OCI-LY1 (cell line): ENCODE measurements around the gene FHIT.

Experiments used
- H2AFZ ChIP-seq: fragments of 200-600 bp; sonication (generic), shearing (Covaris generic); 2 replicates; pipeline ENCODE4 v1.6.0; 2014; ENCODE audit warnings: antibody characterized with exemption, mild to moderate bottlenecking, low read length
- H3F3A ChIP-seq: fragments of 200-600 bp; sonication (generic), shearing (Covaris generic); 2 replicates; pipeline ENCODE4 v1.6.0; 2014; ENCODE audit warnings: mild to moderate bottlenecking, antibody characterized with exemption, low read length, moderate library complexity; ENCODE audit not compliant: insufficient read depth
- H3K27ac ChIP-seq: fragments of 200-600 bp; sonication (generic); 2 replicates; pipeline ENCODE4 v1.5.1; 2014; ENCODE audit warnings: low read length, mixed run types, mild to moderate bottlenecking, low read depth; ENCODE audit not compliant: poor library complexity, severe bottlenecking
- H3K27me3 ChIP-seq: fragments of 200-600 bp; sonication (generic); 2 replicates; pipeline ENCODE4 v1.6.0; 2014; ENCODE audit warnings: antibody characterized with exemption, mild to moderate bottlenecking, low read length, moderate library complexity; ENCODE audit not compliant: insufficient read depth
- H3K36me3 ChIP-seq: fragments of 200-600 bp; sonication (generic); 2 replicates; pipeline ENCODE4 v1.6.1; 2014; ENCODE audit warnings: mild to moderate bottlenecking, antibody characterized with exemption, low read length, moderate library complexity, mixed read lengths; ENCODE audit not compliant: insufficient read depth
- H3K4me1 ChIP-seq: fragments of 200-600 bp; sonication (generic); 2 replicates; pipeline ENCODE4 v1.5.1; 2014; ENCODE audit warnings: mild to moderate bottlenecking, low read length, moderate library complexity; ENCODE audit not compliant: insufficient read depth, severe bottlenecking
- H3K4me2 ChIP-seq: fragments of 200-600 bp; sonication (generic), shearing (Covaris generic); 2 replicates; pipeline ENCODE4 v1.6.1; 2014; ENCODE audit warnings: low read length
- H3K4me3 ChIP-seq: fragments of 200-600 bp; sonication (generic); 2 replicates; pipeline ENCODE4 v1.5.1; 2014; ENCODE audit warnings: low read length, low read depth, mild to moderate bottlenecking, mixed read lengths; ENCODE audit not compliant: poor library complexity, severe bottlenecking
- H3K79me2 ChIP-seq: fragments of 200-600 bp; shearing (Covaris generic); 2 replicates; pipeline ENCODE4 v1.6.1; 2016; ENCODE audit warnings: mixed run types, low read length, mixed read lengths; ENCODE audit not compliant: insufficient read depth
- H3K9ac ChIP-seq: fragments of 200-600 bp; sonication (generic), shearing (Covaris generic); 2 replicates; pipeline ENCODE4 v1.6.1; 2014; ENCODE audit warnings: mild to moderate bottlenecking, low read length, mixed read lengths
- H3K9me2 ChIP-seq: fragments of 200-600 bp; sonication (generic), shearing (Covaris generic); 2 replicates; pipeline ENCODE4 v1.6.1; 2014; ENCODE audit warnings: low read depth, mild to moderate bottlenecking, low read length, mixed read lengths
- H3K9me3 ChIP-seq: fragments of 200-600 bp; shearing (Covaris generic); 2 replicates; pipeline ENCODE4 v1.6.1; 2014; ENCODE audit warnings: low read length, mixed read lengths
- H4K20me1 ChIP-seq: fragments of 200-600 bp; sonication (generic), shearing (Covaris generic); 2 replicates; pipeline ENCODE4 v1.6.0; 2016; ENCODE audit warnings: mild to moderate bottlenecking, low read length; ENCODE audit not compliant: insufficient read depth
- CTCF ChIP-seq: fragments of 200-600 bp; sonication (generic), shearing (Covaris generic); IDR thresholded peaks from 2 replicates; pipeline ENCODE4 v1.5.1; 2017; ENCODE audit warnings: mild to moderate bottlenecking, antibody characterized with exemption, low read length, moderate library complexity, mixed read lengths
- EZH2 ChIP-seq: fragments of 200-600 bp; sonication (generic), shearing (Covaris generic); IDR thresholded peaks from 2 replicates; pipeline ENCODE4 v1.8.0; 2017; ENCODE audit warnings: borderline replicate concordance, mixed run types, mild to moderate bottlenecking, antibody characterized with exemption, low read length, moderate library complexity, mixed read lengths

Gene FHIT

GRCh38 chr3:59890639-59891038 is 1360.6 kb downstream of the FHIT start:
- Histone ChIP-seq H3F3A (no peaks in the 10 kb centered on the region), H3K4me2 (no peak overlapping the region), H3K36me3 (no peaks in the 10 kb centered on the region), H3K4me1 (no peaks in the 10 kb centered on the region), H3K9ac (no peak overlapping the region), H2AFZ (no peak overlapping the region), H3K79me2 (no peaks in the 10 kb centered on the region), H3K9me3 (no peaks in the 10 kb centered on the region), H3K9me2 (no peaks in the 10 kb centered on the region), H4K20me1 (no peaks in the 10 kb centered on the region), H3K4me3 (no peak overlapping the region), H3K27me3 (no peaks in the 10 kb centered on the region), H3K27ac (no peak overlapping the region)
- TF ChIP-seq CTCF, result no peak
- no peak for TF ChIP-seq EZH2

GRCh38 chr3:59886790-59887189 is 1364.5 kb downstream of the FHIT start:
- Histone ChIP-seq H3K36me3 (no peaks in the 10 kb centered on the region), H3K4me3 (no peak overlapping the region), H3K79me2 (no peaks in the 10 kb centered on the region), H3K9ac (no peak overlapping the region), H3K4me1 (no peaks in the 10 kb centered on the region), H3K27me3 (no peaks in the 10 kb centered on the region), H3F3A (no peaks in the 10 kb centered on the region), H3K9me3 (no peaks in the 10 kb centered on the region), H3K4me2 (no peak overlapping the region), H3K27ac (no peak overlapping the region), H2AFZ (no peak overlapping the region), H4K20me1 (no peaks in the 10 kb centered on the region), H3K9me2 (no peaks in the 10 kb centered on the region)
- TF ChIP-seq CTCF (no peak), EZH2 (no peak)

GRCh38 chr3:59885899-59886400 is 1365.3 kb downstream of the FHIT start:
- Histone ChIP-seq H3K9me2 (no peaks in the 10 kb centered on the region), H3K27ac (no peak overlapping the region), H3K4me1 (no peaks in the 10 kb centered on the region), H3K4me3 (no peak overlapping the region), H3K9ac (no peak overlapping the region), H3K4me2 (no peak overlapping the region), H3K27me3 (no peaks in the 10 kb centered on the region), H3K79me2 (no peaks in the 10 kb centered on the region), H3F3A (no peaks in the 10 kb centered on the region), H3K9me3 (no peaks in the 10 kb centered on the region), H3K36me3 (no peaks in the 10 kb centered on the region), H2AFZ (no peak overlapping the region), H4K20me1 (no peaks in the 10 kb centered on the region)
- no peak for TF ChIP-seq CTCF
- no peak for TF ChIP-seq EZH2
